RWPE1 (cell line): ENCODE results near the gene EFS.

Experiments used
- CTCF ChIA-PET: fragments of 350-600 bp; sonication (Branson Sonifier 250); formaldehyde crosslinking; extraction: SDS; loops from one replicate; lab custom pipeline; 2021; lab: Yijun Ruan, JAX
- POLR2A ChIA-PET: fragments of 400-600 bp; formaldehyde crosslinking; extraction: SDS; loops from one replicate; lab custom pipeline; 2020; ENCODE audit warnings: antibody characterized with exemption; ENCODE audit not compliant: low non-redundant PET; lab: Yijun Ruan, JAX
- DNase-seq: peaks from one replicate; pipeline ENCODE4 v3.0.0; 2012; ENCODE audit warnings: low spot score
- H3K27ac ChIP-seq: fragments of 450-650 bp; 2 replicates; pipeline ENCODE4 v1.5.1; 2017
- CTCF ChIP-seq: fragments of 450-650 bp; conservative IDR thresholded peaks from 2 replicates; pipeline ENCODE4 v1.5.1; 2017; ENCODE audit warnings: low read depth, mild to moderate bottlenecking

Gene EFS

GRCh38 chr14:23356662-23357061 is 8.3 kb downstream of the EFS start:
- peak overlapping the region; percentile 30; the same call in 1 of the 2 replicates for H3K27ac ChIP-seq
- TF ChIP-seq CTCF = no peak
- ChIA-PET POLR2A (interaction anchor here (0.5 kb wide), 1 partner anchor 13 kb away, joined by 5 read pairs; no protein-coding TSS in a partner anchor), CTCF (no interaction called here)
- DNase-seq = no peak

GRCh38 chr14:23355871-23356435 is 9.0 kb downstream of the EFS start:
- CTCF ChIA-PET = no interaction called here
- DNase-seq = no peak
- no peak overlapping the region for H3K27ac ChIP-seq
- TF ChIP-seq CTCF = no peak
- POLR2A ChIA-PET = no interaction called here

GRCh38 chr14:23354990-23355389 is 10.0 kb downstream of the EFS start:
- TF ChIP-seq CTCF = no peak
- no peak for DNase-seq
- ChIA-PET CTCF (interaction anchor here (1.5 kb wide), 1 partner anchor 30 kb away, joined by 5 read pairs; no protein-coding TSS in a partner anchor), POLR2A (no interaction called here)
- no peak overlapping the region for H3K27ac ChIP-seq

GRCh38 chr14:23353433-23353780 is 11.6 kb downstream of the EFS start:
- no peak for DNase-seq
- POLR2A ChIA-PET = no interaction called here
- CTCF ChIA-PET = interaction anchor here (0.6 to 1.5 kb wide), 4 partner anchors 13 to 186 kb away, joined by 4 to 8 read pairs (median 4); no protein-coding TSS in a partner anchor
- TF ChIP-seq CTCF = no peak
- H3K27ac ChIP-seq = no peak overlapping the region

GRCh38 chr14:23352506-23353432 is 12.2 kb downstream of the EFS start, which contains the start of gene SLC22A17:
SLC22A17 (minus strand) TSS chr14:23352887.
- POLR2A ChIA-PET = no interaction called here
- H3K27ac ChIP-seq = peak within 1 kb of the TSS; percentile 24; the same call in 1 of the 2 replicates
- TF ChIP-seq CTCF = no peak; the same call in 1 of the 2 replicates
- peak; percentile 55 for DNase-seq
- CTCF ChIA-PET = interaction anchor here (0.6 to 1.1 kb wide), 4 partner anchors 13 to 236 kb away, joined by 3 to 4 read pairs (median 4); no protein-coding TSS in a partner anchor
